Measurements from ENCODE around the gene CNDP2.

- TF ChIP-seq POLR2A (IDR thresholded peaks at IDR 0.05) (no peak), CTCF (IDR thresholded peaks at IDR 0.05) (no peak), POLR2AphosphoS5 (IDR thresholded peaks at IDR 0.05) (no peak)
Measured at GRCh38 chr18:74573053-74573452, 76.9 kb downstream of the CNDP2 start.

Data from breast epithelium (tissue), 3 donors.